Gastroesophageal sphincter (tissue), 3 donors: ENCODE measurements around the gene L3MBTL4.

Experiments used
- POLR2A ChIP-seq, 2 donors: fragments of 450-650 bp; IDR thresholded peaks; one replicate each; pipeline ENCODE4 v1.6.1; 2017; ENCODE audit warnings: antibody characterized with exemption in 2 of 2, mild to moderate bottlenecking in 2 of 2, moderate library complexity in 1 of 2
- TF ChIP-seq, protein P1 (sequence below), 4 experiments: fragments of 200-600 bp in 2 of 4; fragments of 450-650 bp in 2 of 4; sonication (generic) in 1 of 4; IDR thresholded peaks; one replicate each; pipeline ENCODE4 v1.5.1; 2017 to 2019; ENCODE audit warnings: antibody characterized with exemption in 4 of 4, mild to moderate bottlenecking in 2 of 4, moderate library complexity in 2 of 4

DNA sequence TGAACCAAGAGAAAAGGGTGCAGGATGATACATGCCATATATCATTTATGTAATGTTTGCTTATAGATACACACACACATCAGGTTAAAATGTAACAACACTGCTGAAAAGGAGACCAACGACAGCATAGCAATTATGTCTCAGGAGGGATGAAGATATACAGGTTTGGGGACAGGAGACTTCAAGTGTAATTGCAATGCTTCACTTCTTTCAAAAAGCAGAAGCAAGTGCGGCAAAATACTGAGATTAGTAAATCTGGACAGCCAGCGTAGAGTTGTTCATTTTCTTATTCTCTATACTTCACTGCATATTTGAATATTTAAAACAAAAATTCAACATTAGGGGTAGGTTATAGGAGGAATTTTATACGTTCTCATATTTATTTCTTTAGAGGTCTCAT is 87.2 kb downstream of the L3MBTL4 start:
- TF ChIP-seq POLR2A (IDR thresholded peaks at IDR 0.05) = no peak
- TF ChIP-seq, protein P1, sequence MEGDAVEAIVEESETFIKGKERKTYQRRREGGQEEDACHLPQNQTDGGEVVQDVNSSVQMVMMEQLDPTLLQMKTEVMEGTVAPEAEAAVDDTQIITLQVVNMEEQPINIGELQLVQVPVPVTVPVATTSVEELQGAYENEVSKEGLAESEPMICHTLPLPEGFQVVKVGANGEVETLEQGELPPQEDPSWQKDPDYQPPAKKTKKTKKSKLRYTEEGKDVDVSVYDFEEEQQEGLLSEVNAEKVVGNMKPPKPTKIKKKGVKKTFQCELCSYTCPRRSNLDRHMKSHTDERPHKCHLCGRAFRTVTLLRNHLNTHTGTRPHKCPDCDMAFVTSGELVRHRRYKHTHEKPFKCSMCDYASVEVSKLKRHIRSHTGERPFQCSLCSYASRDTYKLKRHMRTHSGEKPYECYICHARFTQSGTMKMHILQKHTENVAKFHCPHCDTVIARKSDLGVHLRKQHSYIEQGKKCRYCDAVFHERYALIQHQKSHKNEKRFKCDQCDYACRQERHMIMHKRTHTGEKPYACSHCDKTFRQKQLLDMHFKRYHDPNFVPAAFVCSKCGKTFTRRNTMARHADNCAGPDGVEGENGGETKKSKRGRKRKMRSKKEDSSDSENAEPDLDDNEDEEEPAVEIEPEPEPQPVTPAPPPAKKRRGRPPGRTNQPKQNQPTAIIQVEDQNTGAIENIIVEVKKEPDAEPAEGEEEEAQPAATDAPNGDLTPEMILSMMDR (IDR thresholded peaks at IDR 0.05) = no peak
